T-cell (primary cell): Measurements from ENCODE around the gene MYL4. TPM values are rescaled to one million over a fixed set of nuclear protein-coding genes. Genes with fewer than 3 reads are reported as not detected.

Experiments
- ATAC-seq, 4 experiments: fragments of 200-7000 bp in 3 of 4; fragments of 150-1000 bp in 1 of 4; cut with Tn5 transposase; replicated peaks in 1 of 4; 1 replicate in 3 of 4; 2 replicates in 1 of 4; pipeline ENCODE4 v1.10.0; 2021; ENCODE audit warnings: moderate library complexity in 3 of 4, mild to moderate bottlenecking in 2 of 4, moderate number of reproducible peaks in 1 of 4
- CTCF ChIA-PET, 2 donors: fragments of 300-600 bp; sonication (Branson Sonifier 250); formaldehyde crosslinking; loops; one replicate each; lab custom pipeline; 2022; ENCODE audit warnings: antibody characterized with exemption in 2 of 2; lab: Charles Lee
- POLR2A ChIA-PET, 2 donors: fragments of 300-600 bp; sonication (Branson Sonifier 250); formaldehyde crosslinking; loops; one replicate each; lab custom pipeline; 2022; ENCODE audit warnings: antibody characterized with exemption in 2 of 2; lab: Charles Lee
- DNase-seq, 35 experiments: peaks; one replicate each; pipeline versions ENCODE4 v3.0.0 to v3.0.0-alpha.2; 2013 to 2023
- H3K27ac ChIP-seq: one replicate; pipeline ENCODE4 v1.5.1; 2013; ENCODE audit warnings: low read length
- H3K27me3 ChIP-seq, 2 experiments: replicated peaks in 1 of 2; 1 replicate in 1 of 2; 2 replicates in 1 of 2; pipeline versions ENCODE4 v1.6.1 to v1.7.0; 2013; ENCODE audit warnings: low read length in 1 of 2, mixed read lengths in 1 of 2; ENCODE audit not compliant: control insufficient read depth in 2 of 2, insufficient read depth in 2 of 2; ENCODE audit errors: extremely low read depth in 1 of 2
- H3K36me3 ChIP-seq, 2 donors: 1 replicate in 1 of 2; 2 replicates in 1 of 2; pipeline versions ENCODE4 v1.6.1 to v1.7.0; 2013; ENCODE audit warnings: low read length in 1 of 2; ENCODE audit not compliant: control insufficient read depth in 2 of 2, insufficient read depth in 1 of 2; ENCODE audit errors: extremely low read depth in 1 of 2
- H3K4me1 ChIP-seq, 2 experiments: 1 replicate in 1 of 2; 2 replicates in 1 of 2; pipeline versions ENCODE4 v1.6.1 to v1.7.0; 2013; ENCODE audit warnings: low read length in 2 of 2, mixed read lengths in 1 of 2; ENCODE audit not compliant: insufficient read depth in 2 of 2, control insufficient read depth in 1 of 2; ENCODE audit errors: extremely low read depth in 1 of 2
- H3K4me3 ChIP-seq, 2 donors: 1 replicate in 1 of 2; 2 replicates in 1 of 2; pipeline versions ENCODE4 v1.5.1 to v1.7.0; 2013; ENCODE audit warnings: mild to moderate bottlenecking in 2 of 2, low read length in 1 of 2, moderate library complexity in 1 of 2; ENCODE audit not compliant: control insufficient read depth in 1 of 2; ENCODE audit errors: extremely low read depth in 1 of 2
- H3K9me3 ChIP-seq: 2 replicates; pipeline ENCODE4 v1.7.0; 2013
- H3K27ac Mint-ChIP-seq, 2 donors: one replicate each; pipeline ENCODE4 v1.8.0; 2020 to 2021; ENCODE audit warnings: mild to moderate bottlenecking in 2 of 2, mixed read lengths in 2 of 2
- H3K27me3 Mint-ChIP-seq, 2 donors: one replicate each; pipeline ENCODE4 v1.8.0; 2021 to 2022; ENCODE audit warnings: mixed read lengths in 2 of 2
- H3K36me3 Mint-ChIP-seq: one replicate; pipeline ENCODE4 v1.8.0; 2021; ENCODE audit warnings: mixed read lengths
- H3K4me1 Mint-ChIP-seq, 3 donors: one replicate each; pipeline ENCODE4 v1.8.0; 2020 to 2022; ENCODE audit warnings: mixed read lengths in 3 of 3, mild to moderate bottlenecking in 1 of 3
- H3K4me3 Mint-ChIP-seq, 3 donors: one replicate each; pipeline ENCODE4 v1.8.0; 2020 to 2022; ENCODE audit warnings: mild to moderate bottlenecking in 3 of 3, mixed read lengths in 3 of 3, moderate library complexity in 3 of 3
- H3K9me3 Mint-ChIP-seq, 3 donors: one replicate each; pipeline ENCODE4 v1.8.0; 2020 to 2022; ENCODE audit warnings: mixed read lengths in 3 of 3
- WGBS: methylation state at CpG from one replicate; pipeline ENCODE4 v1.1.5; 2013; ENCODE audit warnings: missing lambda C conversion rate; ENCODE audit not compliant: insufficient coverage; 5-methylcytosine and 5-hydroxymethylcytosine counted together
- total RNA-seq, 35 experiments: library from RNA in 6 of 35; stranded (reverse) in 6 of 35; fragments of 120-200 nt in 1 of 35; gene quantifications; one replicate each; pipeline versions ENCODE4 v1.2.1 to v1.2.4 and lab custom pipeline; 2013 to 2026

MYL4 gene
- total RNA-seq, 5 donors from 2014 or later (not counting 1 experiment from before 2014, with no cell fraction given): not detected

- Mint-ChIP-seq H3K9me3 (no peaks in the 10 kb centered on the region), H3K27me3 (peaks cover 50 to 59% of the 10 kb centered on the region in 2 donors), H3K4me3 (peak within 1 kb of the TSS; percentile 83 to 84 (median 84)), H3K4me1 (peaks cover 12 to 15% (median 12%) of the 10 kb centered on the region in 3 donors), H3K36me3 (no peaks in the 10 kb centered on the region), H3K27ac (no peak within 1 kb of the TSS)
- H3K9me3 ChIP-seq: no peaks in the 10 kb centered on the region
- H3K4me1 ChIP-seq: peaks cover 0 to 9% of the 10 kb centered on the region in 2 experiments
- peak; percentile 23 to 74 (median 52) for DNase-seq
- H3K36me3 ChIP-seq: no peaks in the 10 kb centered on the region
- peak; percentile 93 to 97 (median 96) for ATAC-seq
- H3K4me3 ChIP-seq: peak within 1 kb of the TSS; percentile 33 to 53
- ChIA-PET POLR2A (no interaction called here), CTCF (no interaction called here)
- H3K27ac ChIP-seq: no peak within 1 kb of the TSS
- peaks cover 14 to 46% of the 10 kb centered on the region in 2 experiments for H3K27me3 ChIP-seq
- WGBS: 1% methylated on average over 97 of the region's 112 CpGs
These were observed 44.6 kb downstream of the MYL4 start, which contains the start of gene ITGB3 for GRCh38 chr17:47253541-47254402. Gene ITGB3 (plus strand): TSS chr17:47253827. CDS start chr17:47253862, 35 bp downstream.

GRCh38 chr17:47254403-47254943, 45.3 kb downstream of the MYL4 start:
- DNase-seq: no peak
- peaks cover 12 to 15% (median 12%) of the 10 kb centered on the region in 3 donors for H3K4me1 Mint-ChIP-seq
- no peaks in the 10 kb centered on the region for H3K9me3 Mint-ChIP-seq
- no peaks in the 10 kb centered on the region for H3K36me3 Mint-ChIP-seq
- H3K27me3 Mint-ChIP-seq: peaks cover 54 to 60% of the 10 kb centered on the region in 2 donors
- Histone ChIP-seq H3K27ac (no peak overlapping the region), H3K9me3 (no peaks in the 10 kb centered on the region), H3K27me3 (peaks cover 14 to 46% of the 10 kb centered on the region in 2 experiments), H3K36me3 (no peaks in the 10 kb centered on the region), H3K4me3 (peak overlapping the region; percentile 33 to 53), H3K4me1 (peaks cover 0 to 9% of the 10 kb centered on the region in 2 experiments)
- ChIA-PET CTCF (no interaction called here), POLR2A (no interaction called here)
- H3K27ac Mint-ChIP-seq: no peak overlapping the region
- 21% methylated on average over 12 of the region's 15 CpGs for WGBS
- ATAC-seq: no peak
- H3K4me3 Mint-ChIP-seq: peak overlapping the region; percentile 83 to 84 (median 84)

- no peak for ATAC-seq
- ChIA-PET CTCF (no interaction called here), POLR2A (no interaction called here)
- Mint-ChIP-seq H3K27me3 (peaks cover 54 to 55% of the 10 kb centered on the region in 2 donors), H3K27ac (no peak overlapping the region), H3K36me3 (no peaks in the 10 kb centered on the region), H3K4me1 (peaks cover 11 to 13% (median 12%) of the 10 kb centered on the region in 3 donors), H3K9me3 (no peaks in the 10 kb centered on the region), H3K4me3 (no peak overlapping the region)
- Histone ChIP-seq H3K9me3 (no peaks in the 10 kb centered on the region), H3K27ac (no peak overlapping the region), H3K4me3 (no peak overlapping the region), H3K4me1 (peaks cover 0 to 9% of the 10 kb centered on the region in 2 experiments), H3K36me3 (no peaks in the 10 kb centered on the region), H3K27me3 (peaks cover 12 to 49% of the 10 kb centered on the region in 2 experiments)
- WGBS: 7% methylated on average over 3 of the region's 9 CpGs
- no peak for DNase-seq
These were observed 48.6 kb downstream of the MYL4 start for GRCh38 chr17:47257651-47258339.

GRCh38 chr17:47262586-47262985, 53.4 kb downstream of the MYL4 start:
- DNase-seq (no peak), ATAC-seq (no peak)
- CTCF ChIA-PET: no interaction called here
- WGBS: 80% methylated on average over 5 of the region's 7 CpGs
- H3K27me3 Mint-ChIP-seq: peaks cover 21 to 38% of the 10 kb centered on the region in 2 donors
- no peak overlapping the region for H3K4me3 Mint-ChIP-seq
- H3K36me3 Mint-ChIP-seq: no peaks in the 10 kb centered on the region
- Histone ChIP-seq H3K4me3 (no peak overlapping the region), H3K9me3 (no peaks in the 10 kb centered on the region), H3K36me3 (no peaks in the 10 kb centered on the region), H3K4me1 (no peaks in the 10 kb centered on the region), H3K27me3 (peaks cover 2 to 19% of the 10 kb centered on the region in 2 experiments), H3K27ac (no peak overlapping the region)
- no peaks in the 10 kb centered on the region for H3K4me1 Mint-ChIP-seq
- POLR2A ChIA-PET: no interaction called here
- no peak overlapping the region for H3K27ac Mint-ChIP-seq
- no peaks in the 10 kb centered on the region for H3K9me3 Mint-ChIP-seq

- no peak overlapping the region for H3K27ac ChIP-seq
- CTCF ChIA-PET: no interaction called here
- Mint-ChIP-seq H3K27me3 (peaks cover 9 to 28% of the 10 kb centered on the region in 2 donors), H3K4me3 (no peak overlapping the region), H3K36me3 (no peaks in the 10 kb centered on the region), H3K27ac (no peak overlapping the region), H3K4me1 (no peaks in the 10 kb centered on the region), H3K9me3 (peaks cover 0 to under 1% (median 0%) of the 10 kb centered on the region in 3 donors)
- no peak for ATAC-seq
- H3K4me3 ChIP-seq: no peak overlapping the region
- no peak for DNase-seq
- POLR2A ChIA-PET: no interaction called here
- no peaks in the 10 kb centered on the region for H3K4me1 ChIP-seq
- H3K36me3 ChIP-seq: no peaks in the 10 kb centered on the region
- H3K27me3 ChIP-seq: peaks cover 2 to 10% of the 10 kb centered on the region in 2 experiments
- WGBS: no CpG with 5 or more reads among the region's 2 CpGs
- no peaks in the 10 kb centered on the region for H3K9me3 ChIP-seq
These were observed 55.0 kb downstream of the MYL4 start for GRCh38 chr17:47264166-47264565.

- ChIA-PET CTCF (no interaction called here), POLR2A (no interaction called here)
- Mint-ChIP-seq H3K27ac (no peak overlapping the region), H3K36me3 (no peaks in the 10 kb centered on the region), H3K4me3 (no peak overlapping the region), H3K27me3 (peaks cover 5 to 28% of the 10 kb centered on the region in 2 donors), H3K4me1 (no peaks in the 10 kb centered on the region), H3K9me3 (peaks cover 2 to 6% (median 5%) of the 10 kb centered on the region in 3 donors)
- H3K9me3 ChIP-seq: no peaks in the 10 kb centered on the region
- H3K4me3 ChIP-seq: no peak overlapping the region
- ATAC-seq: no peak
- no peak overlapping the region for H3K27ac ChIP-seq
- 78% methylated on average over 2 of the region's 2 CpGs for whole genome bisulfite sequencing
- H3K27me3 ChIP-seq: peaks cover 2 to 10% of the 10 kb centered on the region in 2 experiments
- no peaks in the 10 kb centered on the region for H3K36me3 ChIP-seq
- H3K4me1 ChIP-seq: no peaks in the 10 kb centered on the region
- DNase-seq: no peak
These were observed 56.9 kb downstream of the MYL4 start for GRCh38 chr17:47265983-47266541.
